ENCODE data around the gene CPED1.

Gene CPED1

DNA sequence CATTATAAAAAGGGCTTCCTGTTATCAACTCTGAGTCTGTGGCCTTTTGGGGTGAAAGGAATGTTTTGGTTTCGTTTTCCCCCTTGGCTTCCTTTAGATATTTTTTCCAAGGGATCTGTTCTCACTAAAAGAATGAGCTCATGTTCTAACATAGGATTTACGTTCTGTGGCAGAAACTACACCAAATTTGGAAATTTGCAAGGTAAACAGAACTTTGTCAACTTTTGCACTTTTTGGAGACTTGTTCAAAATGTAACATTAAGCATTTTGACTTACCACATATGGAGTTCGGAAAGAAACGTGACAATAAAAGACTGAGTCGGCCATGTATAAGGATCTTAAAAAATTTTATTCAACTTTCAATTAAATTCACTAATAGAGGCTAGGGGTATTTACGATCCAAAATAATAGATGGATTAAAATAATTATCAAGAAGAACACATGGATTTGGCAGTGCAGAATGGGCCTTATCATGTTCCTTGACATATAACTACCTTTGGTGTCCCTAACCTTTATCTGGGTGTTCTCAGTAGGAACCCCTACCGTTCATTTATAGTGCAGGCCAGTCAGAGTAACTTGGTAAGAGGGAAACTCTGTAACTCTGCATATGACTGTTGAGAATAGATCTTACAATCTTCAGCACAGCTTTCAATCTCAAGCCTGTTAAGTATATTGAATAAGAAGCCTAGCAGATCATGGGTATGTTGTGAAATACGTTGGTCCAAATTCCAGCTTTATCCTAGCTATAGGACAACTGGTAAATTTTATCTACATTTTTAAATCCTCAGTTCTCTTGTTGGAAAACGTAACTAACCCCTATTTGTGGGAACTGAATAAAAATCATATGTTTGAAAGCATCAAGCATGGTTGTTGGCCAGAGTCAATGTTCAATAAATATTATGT lies 11.8 kb downstream of the CPED1 start:
- TF ChIP-seq, protein P1, sequence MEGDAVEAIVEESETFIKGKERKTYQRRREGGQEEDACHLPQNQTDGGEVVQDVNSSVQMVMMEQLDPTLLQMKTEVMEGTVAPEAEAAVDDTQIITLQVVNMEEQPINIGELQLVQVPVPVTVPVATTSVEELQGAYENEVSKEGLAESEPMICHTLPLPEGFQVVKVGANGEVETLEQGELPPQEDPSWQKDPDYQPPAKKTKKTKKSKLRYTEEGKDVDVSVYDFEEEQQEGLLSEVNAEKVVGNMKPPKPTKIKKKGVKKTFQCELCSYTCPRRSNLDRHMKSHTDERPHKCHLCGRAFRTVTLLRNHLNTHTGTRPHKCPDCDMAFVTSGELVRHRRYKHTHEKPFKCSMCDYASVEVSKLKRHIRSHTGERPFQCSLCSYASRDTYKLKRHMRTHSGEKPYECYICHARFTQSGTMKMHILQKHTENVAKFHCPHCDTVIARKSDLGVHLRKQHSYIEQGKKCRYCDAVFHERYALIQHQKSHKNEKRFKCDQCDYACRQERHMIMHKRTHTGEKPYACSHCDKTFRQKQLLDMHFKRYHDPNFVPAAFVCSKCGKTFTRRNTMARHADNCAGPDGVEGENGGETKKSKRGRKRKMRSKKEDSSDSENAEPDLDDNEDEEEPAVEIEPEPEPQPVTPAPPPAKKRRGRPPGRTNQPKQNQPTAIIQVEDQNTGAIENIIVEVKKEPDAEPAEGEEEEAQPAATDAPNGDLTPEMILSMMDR (IDR thresholded peaks at IDR 0.05) = no peak

- TF ChIP-seq, protein P1 (IDR thresholded peaks at IDR 0.05) = no peak
These were observed 12.9 kb downstream of the CPED1 start for GRCh38 chr7:121001234-121001906.

GRCh38 chr7:121002048-121002756 lies 13.7 kb downstream of the CPED1 start:
- TF ChIP-seq, protein P1 (IDR thresholded peaks at IDR 0.05) = no peak

DNA sequence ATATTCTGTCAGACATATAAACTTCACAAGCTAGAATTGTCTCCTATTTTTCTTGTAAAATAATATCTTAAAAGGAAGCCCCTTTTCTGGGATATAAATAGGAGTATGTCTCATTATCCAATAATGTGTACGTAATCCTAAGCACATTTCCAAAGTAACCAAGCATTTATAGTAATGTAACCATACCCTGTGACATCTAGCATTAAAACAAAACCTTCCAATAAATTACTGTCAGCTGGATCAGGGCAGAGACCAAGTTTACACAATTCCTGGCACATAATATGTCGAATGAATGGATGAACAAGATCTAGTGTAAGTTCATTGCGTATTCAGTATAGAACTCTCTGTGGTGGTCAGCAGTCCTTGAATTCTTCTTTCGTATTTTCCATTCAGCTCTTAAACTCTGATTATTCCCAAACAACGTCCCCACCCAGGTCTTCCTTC lies 14.3 kb downstream of the CPED1 start:
- TF ChIP-seq, protein P1 (IDR thresholded peaks at IDR 0.05) = no peak

DNA sequence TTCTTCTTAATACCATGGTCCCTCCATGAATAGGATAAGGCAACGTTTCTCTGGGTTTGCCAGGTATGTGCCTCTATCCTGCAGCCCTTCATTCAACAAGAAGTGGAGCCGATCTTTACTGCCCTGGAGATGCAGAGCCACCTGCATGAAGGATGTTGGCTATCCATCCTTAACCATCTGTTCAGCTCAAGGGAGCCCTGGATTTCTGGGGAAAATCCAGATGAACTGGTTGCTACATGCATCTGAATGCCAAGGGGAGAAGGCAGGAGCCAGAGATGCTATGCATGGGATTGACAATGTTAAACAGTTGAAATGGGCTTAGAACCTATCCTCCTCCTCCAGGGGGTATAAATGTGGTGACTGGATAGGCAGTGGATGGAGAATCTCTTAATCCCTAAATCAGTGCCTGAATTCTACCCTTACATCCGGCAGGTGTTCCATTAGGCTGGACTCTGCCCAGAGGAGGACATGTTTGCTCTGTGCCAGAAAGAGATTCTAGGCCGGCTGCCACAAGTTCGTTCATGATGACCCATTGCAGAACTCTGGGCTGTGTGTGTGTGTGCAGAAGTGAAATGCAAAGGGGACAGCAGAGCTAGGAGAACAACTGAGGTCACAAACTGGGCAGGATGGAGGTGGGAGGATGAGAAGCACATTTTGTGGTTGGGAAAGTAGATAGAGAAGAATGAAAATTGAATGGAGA lies 15.6 kb downstream of the CPED1 start:
- TF ChIP-seq, protein P1 (IDR thresholded peaks at IDR 0.05) = no peak

GRCh38 chr7:121005996-121006584 lies 17.6 kb downstream of the CPED1 start:
- TF ChIP-seq, protein P1 (IDR thresholded peaks at IDR 0.05) = no peak

Measured in LNCAP (cell line).